ENCODE measurements around the gene CTDSPL2. TPM values are rescaled to one million over a fixed set of nuclear protein-coding genes. Genes with fewer than 3 reads are reported as not detected.

Gene CTDSPL2
- total RNA-seq, 1 experiment from 2014 or later = 38.2 TPM

- DNase-seq (ENCODE audit: unreplicated experiment) = no peak
- intact Hi-C loops (cut with micrococcal nuclease) = no loop called here
- POLR2A ChIA-PET = interaction anchor here (0.9 kb wide), 1 partner anchor 158 kb away, joined by 3 read pairs; no protein-coding TSS in a partner anchor
- CTCF ChIA-PET = interaction anchor here (0.6 to 4.9 kb wide), 3 partner anchors 8 to 706 kb away, joined by 3 to 35 read pairs (median 10); no protein-coding TSS in a partner anchor
- TF ChIP-seq CTCF (IDR thresholded peaks at IDR 0.05; ENCODE audit: unreplicated experiment) = no peak
- Mint-ChIP-seq H3K4me1 (ENCODE audit: insufficient read depth, unreplicated experiment) (no peaks in the 10 kb centered on the region), H3K27me3 (ENCODE audit: insufficient read depth, unreplicated experiment) (no peaks in the 10 kb centered on the region), H3K9me3 (ENCODE audit: unreplicated experiment) (no peaks in the 10 kb centered on the region), H3K27ac (ENCODE audit: low read depth, unreplicated experiment) (no peak overlapping the region), H3K4me3 (ENCODE audit: unreplicated experiment) (no peak overlapping the region), H3K36me3 (ENCODE audit: insufficient read depth, unreplicated experiment) (peaks cover 88% of the 10 kb centered on the region)
- no TSS peak for BruUV-seq (replicated peaks)
These were observed 142.9 kb downstream of the CTDSPL2 start for GRCh38 chr15:44570361-44570760.

DNA sequence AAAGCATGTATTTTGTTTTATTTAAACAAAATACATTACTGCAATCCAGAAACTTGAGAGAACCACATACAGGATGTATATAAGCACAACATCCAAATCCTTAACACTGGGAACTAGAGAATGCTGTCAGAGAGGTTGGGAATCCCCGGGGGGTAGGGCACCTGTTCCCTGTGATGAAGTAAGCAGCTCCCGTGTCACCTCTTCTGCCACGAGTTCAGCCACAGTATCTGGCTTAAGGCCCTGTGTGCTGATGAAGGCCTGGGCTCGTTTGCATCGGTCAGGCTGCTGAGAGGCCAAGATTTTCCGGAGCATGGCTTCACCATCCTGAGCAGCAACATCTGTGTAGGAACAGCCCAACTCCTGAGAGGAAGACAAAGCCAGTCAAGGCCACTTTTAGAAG is 146.0 kb downstream of the CTDSPL2 start:
- H3K27ac Mint-ChIP-seq (ENCODE audit: low read depth, unreplicated experiment) = no peak overlapping the region
- H3K4me3 Mint-ChIP-seq (ENCODE audit: unreplicated experiment) = no peak overlapping the region
- ChIA-PET POLR2A (interaction anchor here (0.6 to 0.9 kb wide), 2 partner anchors 65 to 167 kb away, joined by 3 to 5 read pairs; no protein-coding TSS in a partner anchor), CTCF (interaction anchor here (1.4 to 2.6 kb wide), 2 partner anchors 11 to 165 kb away, joined by 6 to 12 read pairs; no protein-coding TSS in a partner anchor)
- no peaks in the 10 kb centered on the region for H3K9me3 Mint-ChIP-seq (ENCODE audit: unreplicated experiment)
- peaks cover 71% of the 10 kb centered on the region for H3K36me3 Mint-ChIP-seq (ENCODE audit: insufficient read depth, unreplicated experiment)
- intact Hi-C loops (cut with micrococcal nuclease) = no loop called here
- no TSS peak for BruUV-seq (replicated peaks)
- no peak for TF ChIP-seq CTCF (IDR thresholded peaks at IDR 0.05; ENCODE audit: unreplicated experiment)
- no peaks in the 10 kb centered on the region for H3K4me1 Mint-ChIP-seq (ENCODE audit: insufficient read depth, unreplicated experiment)
- no peak for DNase-seq (ENCODE audit: unreplicated experiment)
- H3K27me3 Mint-ChIP-seq (ENCODE audit: insufficient read depth, unreplicated experiment) = no peaks in the 10 kb centered on the region

- Mint-ChIP-seq H3K27me3 (ENCODE audit: insufficient read depth, unreplicated experiment) (no peaks in the 10 kb centered on the region), H3K4me3 (ENCODE audit: unreplicated experiment) (no peak overlapping the region), H3K27ac (ENCODE audit: low read depth, unreplicated experiment) (no peak overlapping the region), H3K36me3 (ENCODE audit: insufficient read depth, unreplicated experiment) (peaks cover 71% of the 10 kb centered on the region), H3K9me3 (ENCODE audit: unreplicated experiment) (no peaks in the 10 kb centered on the region), H3K4me1 (ENCODE audit: insufficient read depth, unreplicated experiment) (no peaks in the 10 kb centered on the region)
- BruUV-seq (replicated peaks) = no TSS peak
- no peak for TF ChIP-seq CTCF (IDR thresholded peaks at IDR 0.05; ENCODE audit: unreplicated experiment)
- intact Hi-C loops (cut with micrococcal nuclease) = loop anchor here (5.0 kb wide), 1 partner anchor 348 kb away; no protein-coding TSS in a partner anchor
- DNase-seq (ENCODE audit: unreplicated experiment) = no peak
- ChIA-PET POLR2A (interaction anchor here (1.0 kb wide), 1 partner anchor 154 kb away, joined by 3 read pairs; no protein-coding TSS in a partner anchor), CTCF (interaction anchor here (0.9 to 6.1 kb wide), 3 partner anchors 9 to 162 kb away, joined by 4 to 62 read pairs (median 12); partner anchors contain the start of gene TRIM69)
These were observed 147.3 kb downstream of the CTDSPL2 start for GRCh38 chr15:44574734-44575133.

Other genes with a start within 250 kb of the CTDSPL2 start
- gene FRMD5, start 232.4 kb upstream of the CTDSPL2 start, total RNA-seq (2022) = 0.71 and 0.98 TPM in 2 replicates
- 46.7 and 64.7 TPM in 2 replicates for gene GOLM2, start 138.9 kb upstream of the CTDSPL2 start, total RNA-seq (2022)
- 165 and 213 TPM in 2 replicates for gene EIF3J, start 109.5 kb downstream of the CTDSPL2 start, total RNA-seq (2022)
- 65.1 and 69.0 TPM in 2 replicates for gene SPG11, start 236.0 kb downstream of the CTDSPL2 start, total RNA-seq (2022)